A549 treated with ZK216348 at 1 μM for 4 hours (cell line): ENCODE measurements around the gene TBC1D28. TPM values are rescaled to one million over a fixed set of nuclear protein-coding genes. Genes with fewer than 3 reads are reported as not detected.

Experiments used
- total RNA-seq: library from RNA; stranded (reverse); fragments of 200-300 nt; extraction: Qiagen RNA extraction; gene quantifications from 5 replicates; pipeline ENCODE4 v1.2.3, GENCODE V29; 2022; ENCODE audit warnings: low read depth

Gene TBC1D28
- total RNA-seq: not detected in 5 replicates

DNA sequence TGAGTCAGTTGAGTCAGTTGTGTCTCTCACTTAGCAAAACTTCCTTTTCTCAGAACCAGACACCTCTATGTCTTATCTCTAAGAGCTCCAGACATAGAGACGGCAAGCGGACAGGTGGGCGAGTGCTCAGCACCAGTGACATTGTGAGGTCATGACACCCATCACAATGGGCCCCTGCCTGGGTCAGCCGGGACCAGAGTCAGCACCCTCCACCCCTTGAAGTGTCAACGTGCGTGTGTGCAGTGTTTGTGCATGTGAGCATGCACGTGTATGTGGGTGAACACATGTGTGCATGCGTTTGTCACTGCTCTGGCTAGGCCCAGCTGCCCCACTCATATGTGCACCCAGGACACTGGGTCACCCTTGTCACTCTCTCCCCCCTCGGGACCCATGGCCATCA lies at the start of gene TBC1D28:
TBC1D28 (minus strand) TSS at position 101 of the 400 bp plus-strand sequence. CDS start 3,039 bp downstream, outside the sequence.

DNA sequence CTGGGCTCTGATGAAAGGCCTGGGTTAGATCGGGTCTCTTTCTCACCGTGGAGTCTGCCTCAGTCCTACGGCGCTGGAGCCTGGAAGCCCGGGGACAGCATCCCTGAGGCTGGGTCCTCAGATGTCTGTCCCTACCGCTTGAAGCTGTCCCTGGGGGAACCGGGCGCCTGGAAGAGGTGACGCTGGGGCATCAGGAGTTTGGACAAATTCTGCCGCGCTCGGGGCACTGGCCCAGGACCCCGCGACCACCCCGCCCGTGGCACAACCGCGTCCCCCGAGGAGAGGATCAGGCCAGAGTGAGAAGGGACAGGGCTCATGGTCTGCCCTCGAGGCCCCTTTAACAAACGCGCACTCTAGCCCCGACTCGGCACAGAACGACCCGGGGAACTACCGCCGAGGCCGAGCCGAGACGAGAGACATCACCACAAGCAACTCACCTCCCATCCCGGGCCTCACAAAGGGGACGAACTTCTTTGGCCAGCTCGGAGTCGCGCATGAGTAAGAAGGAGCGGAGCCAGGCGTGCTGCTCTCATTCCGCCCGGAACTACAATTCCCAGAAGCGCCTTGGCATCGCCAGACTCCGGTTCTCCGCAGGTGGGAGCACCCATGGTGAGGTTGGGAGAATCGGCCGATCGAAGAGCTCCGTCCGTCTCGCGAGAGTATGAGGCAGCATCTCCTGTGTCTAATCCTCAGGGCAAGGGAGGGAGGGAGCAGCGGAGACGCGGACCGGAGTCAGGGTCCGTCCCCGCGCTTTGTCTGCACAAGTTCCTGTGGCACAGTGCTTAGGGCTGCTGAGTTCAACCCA lies 37.8 kb upstream of the TBC1D28 start, which contains the start of gene FOXO3B:
FOXO3B (minus strand) TSS at position 548 of the 805 bp plus-strand sequence. CDS start 663 bp downstream, outside the sequence.

Other genes with a start within 250 kb of the TBC1D28 start
- not detected in 5 replicates for gene LGALS9C, start 167.6 kb downstream of the TBC1D28 start, total RNA-seq
- gene FOXO3B, start 37.9 kb upstream of the TBC1D28 start, total RNA-seq: 1.6 to 4.7 TPM (median 3.9 TPM) in 5 replicates
- gene FBXW10, start 99.7 kb upstream of the TBC1D28 start, total RNA-seq: 0.93 to 1.8 TPM (median 1.6 TPM) in 5 replicates
- 62.9 to 76.8 TPM (median 67.2 TPM) in 5 replicates for gene TVP23B, start 136.8 kb upstream of the TBC1D28 start, total RNA-seq
- 34.7 to 45.4 TPM (median 41.3 TPM) in 5 replicates for gene PRPSAP2, start 213.7 kb upstream of the TBC1D28 start, total RNA-seq